Vagina (tissue), 2 donors: ENCODE results near the gene MICALL1. TPM values are rescaled to one million over a fixed set of nuclear protein-coding genes. Genes with fewer than 3 reads are reported as not detected.

ENCODE experiments used
- DNase-seq, 2 donors: peaks; one replicate each; pipeline ENCODE4 v3.0.0-alpha.2; 2017; ENCODE audit errors: extremely low spot score in 2 of 2
- H3K27ac ChIP-seq: fragments of 200-600 bp; sonication (generic); one replicate; pipeline ENCODE4 v1.5.1; 2019
- H3K27me3 ChIP-seq: fragments of 200-600 bp; sonication (generic); one replicate; pipeline ENCODE4 v1.5.1; 2019
- H3K36me3 ChIP-seq, 2 donors: fragments of 200-600 bp; sonication (generic); one replicate each; pipeline ENCODE4 v1.5.1; 2017 to 2019
- H3K4me1 ChIP-seq: fragments of 200-600 bp; sonication (generic); one replicate; pipeline ENCODE4 v1.5.1; 2019
- H3K4me3 ChIP-seq, 2 donors: fragments of 200-600 bp; sonication (generic); 1 replicate in 1 of 2; 2 replicates in 1 of 2; pipeline ENCODE4 v1.5.1; 2016 to 2019
- H3K9me3 ChIP-seq: fragments of 200-600 bp; sonication (generic); one replicate; pipeline ENCODE4 v1.5.1; 2019
- POLR2A ChIP-seq, 2 donors: fragments of 450-650 bp; IDR thresholded peaks; one replicate each; pipeline ENCODE4 v1.6.1; 2017; ENCODE audit warnings: antibody characterized with exemption in 2 of 2, mild to moderate bottlenecking in 2 of 2, moderate library complexity in 2 of 2
- POLR2AphosphoS5 ChIP-seq, 2 donors: sonication (generic); formaldehyde crosslinking; IDR thresholded peaks; one replicate each; pipeline ENCODE4 v1.9.0; 2017; ENCODE audit warnings: antibody characterized with exemption in 2 of 2, mild to moderate bottlenecking in 2 of 2, low read depth in 1 of 2; ENCODE audit not compliant: insufficient read depth in 1 of 2
- intact Hi-C: fragments of 100-400 bp; cut with DNase I; formaldehyde crosslinking; loops from one replicate; pipeline ENCODE4 v1.15.1; 2023
- microRNA-seq: library from miRNA; unstranded; fragments of <30 nt; microRNA quantifications from one replicate; pipeline ENCODE4, GENCODE V29; 2017; ENCODE audit warnings: borderline number of aligned reads, borderline replicate concordance
- total RNA-seq: library from RNA; depleted of rRNA; stranded (reverse); fragments of >200 nt; gene quantifications from one replicate; pipeline ENCODE4 v1.2.3, GENCODE V29; 2016
- TF ChIP-seq, protein P1 (sequence below), 3 experiments: fragments of 450-650 bp in 2 of 3; fragments of 200-600 bp in 1 of 3; sonication (generic) in 1 of 3; IDR thresholded peaks; one replicate each; pipeline ENCODE4 v1.5.1; 2017 to 2019; ENCODE audit warnings: antibody characterized with exemption in 3 of 3, mild to moderate bottlenecking in 2 of 3, moderate library complexity in 2 of 3

Gene MICALL1
- total RNA-seq, 1 donor from 2014 or later = 112 TPM

- H3K27me3 ChIP-seq = no peaks in the 10 kb centered on the region
- no peaks in the 10 kb centered on the region for H3K4me1 ChIP-seq
- no peak for DNase-seq
- no peak for TF ChIP-seq POLR2AphosphoS5 (IDR thresholded peaks at IDR 0.05; ENCODE audit: insufficient read depth in 1 of 2, low read depth in 1 of 2)
- no peak for TF ChIP-seq POLR2A (IDR thresholded peaks at IDR 0.05)
- TF ChIP-seq, protein P1, sequence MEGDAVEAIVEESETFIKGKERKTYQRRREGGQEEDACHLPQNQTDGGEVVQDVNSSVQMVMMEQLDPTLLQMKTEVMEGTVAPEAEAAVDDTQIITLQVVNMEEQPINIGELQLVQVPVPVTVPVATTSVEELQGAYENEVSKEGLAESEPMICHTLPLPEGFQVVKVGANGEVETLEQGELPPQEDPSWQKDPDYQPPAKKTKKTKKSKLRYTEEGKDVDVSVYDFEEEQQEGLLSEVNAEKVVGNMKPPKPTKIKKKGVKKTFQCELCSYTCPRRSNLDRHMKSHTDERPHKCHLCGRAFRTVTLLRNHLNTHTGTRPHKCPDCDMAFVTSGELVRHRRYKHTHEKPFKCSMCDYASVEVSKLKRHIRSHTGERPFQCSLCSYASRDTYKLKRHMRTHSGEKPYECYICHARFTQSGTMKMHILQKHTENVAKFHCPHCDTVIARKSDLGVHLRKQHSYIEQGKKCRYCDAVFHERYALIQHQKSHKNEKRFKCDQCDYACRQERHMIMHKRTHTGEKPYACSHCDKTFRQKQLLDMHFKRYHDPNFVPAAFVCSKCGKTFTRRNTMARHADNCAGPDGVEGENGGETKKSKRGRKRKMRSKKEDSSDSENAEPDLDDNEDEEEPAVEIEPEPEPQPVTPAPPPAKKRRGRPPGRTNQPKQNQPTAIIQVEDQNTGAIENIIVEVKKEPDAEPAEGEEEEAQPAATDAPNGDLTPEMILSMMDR (IDR thresholded peaks at IDR 0.05) = no peak
- H3K4me3 ChIP-seq = no peak overlapping the region
- no peak overlapping the region for H3K27ac ChIP-seq
- no peaks in the 10 kb centered on the region for H3K36me3 ChIP-seq
- intact Hi-C loops = no loop called here
- no peaks in the 10 kb centered on the region for H3K9me3 ChIP-seq
Measured at GRCh38 chr22:37990301-37990700, 84.2 kb downstream of the MICALL1 start.

DNA sequence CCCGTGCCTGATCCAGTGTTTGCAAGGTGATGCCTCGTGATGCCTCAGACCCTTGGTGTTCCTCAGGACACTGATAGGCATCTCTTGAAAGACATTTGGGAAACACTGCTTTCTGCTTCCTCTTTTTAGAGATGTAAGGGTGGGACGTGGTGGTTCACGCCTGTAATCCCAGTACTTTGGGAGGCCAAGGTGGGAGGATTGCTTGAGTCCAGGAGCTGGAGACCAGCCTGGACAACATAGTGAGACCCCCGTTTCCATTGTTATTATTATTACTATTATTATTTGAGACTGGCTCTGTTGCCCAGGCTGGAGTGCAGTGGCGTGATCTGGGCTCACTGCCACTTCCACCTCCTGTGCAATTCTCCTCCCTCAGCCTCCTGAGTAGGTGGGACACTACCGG is 84.8 kb downstream of the MICALL1 start:
- intact Hi-C loops = no loop called here
- TF ChIP-seq, protein P1 (IDR thresholded peaks at IDR 0.05) = no peak
- no peak for TF ChIP-seq POLR2A (IDR thresholded peaks at IDR 0.05)
- TF ChIP-seq POLR2AphosphoS5 (IDR thresholded peaks at IDR 0.05; ENCODE audit: insufficient read depth in 1 of 2, low read depth in 1 of 2) = no peak

DNA sequence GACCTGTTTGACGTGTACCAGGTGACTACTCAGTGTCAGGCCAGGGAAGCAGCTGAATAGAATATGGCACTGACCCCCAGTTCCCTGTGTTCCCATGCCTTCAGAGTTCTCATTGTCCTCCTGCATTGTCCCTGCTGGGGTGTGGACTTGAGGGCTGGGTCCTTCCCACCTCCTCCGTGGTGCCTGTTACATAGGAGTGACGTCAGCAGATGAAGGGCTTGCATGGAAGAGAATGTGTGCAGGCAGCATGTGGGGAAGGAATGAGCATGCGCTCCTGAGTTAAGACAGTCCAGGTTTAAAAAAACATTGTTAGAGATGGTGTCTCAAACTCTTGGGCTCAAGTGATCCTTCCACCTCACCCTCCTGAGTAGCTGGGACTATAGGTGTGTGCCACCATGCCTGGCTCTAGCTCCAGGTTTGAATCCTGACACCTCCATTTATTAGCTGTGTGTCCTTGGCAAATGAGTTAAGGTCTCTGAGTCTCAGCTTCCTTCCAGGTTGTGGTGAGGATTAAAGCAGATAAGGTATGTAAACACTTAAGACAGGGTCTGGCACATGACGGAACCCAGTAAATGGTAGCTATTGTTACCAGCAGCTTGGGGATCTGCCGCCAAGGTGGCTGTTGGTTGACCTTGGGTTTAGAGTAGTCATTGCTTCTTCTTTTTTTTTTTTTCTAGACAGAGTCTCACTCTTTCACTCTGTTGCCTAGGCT is 85.8 kb downstream of the MICALL1 start:
- DNase-seq = no peak
- H3K27me3 ChIP-seq = no peaks in the 10 kb centered on the region
- no peaks in the 10 kb centered on the region for H3K9me3 ChIP-seq
- TF ChIP-seq, protein P1 (IDR thresholded peaks at IDR 0.05) = no peak
- TF ChIP-seq POLR2AphosphoS5 (IDR thresholded peaks at IDR 0.05; ENCODE audit: insufficient read depth in 1 of 2, low read depth in 1 of 2) (no peak), POLR2A (IDR thresholded peaks at IDR 0.05) (no peak)
- H3K4me1 ChIP-seq = peaks cover 10% of the 10 kb centered on the region
- intact Hi-C loops = no loop called here
- H3K36me3 ChIP-seq = no peaks in the 10 kb centered on the region
- no peak overlapping the region for H3K27ac ChIP-seq
- no peak overlapping the region for H3K4me3 ChIP-seq

More for the DNA sequence above, 84.8 kb downstream of the MICALL1 start:
- Histone ChIP-seq H3K27ac (no peak overlapping the region), H3K9me3 (no peaks in the 10 kb centered on the region), H3K27me3 (no peaks in the 10 kb centered on the region), H3K4me1 (peaks cover under 1% of the 10 kb centered on the region), H3K4me3 (no peak overlapping the region), H3K36me3 (no peaks in the 10 kb centered on the region)
- DNase-seq = no peak

Small RNA genes lying within 50 kb of the gene (microRNA-seq; reads per million reads assigned to microRNA genes)
- not detected for gene MIR4534
- gene MIR6820 = not detected

Other genes starting within 250 kb of the MICALL1 start
- gene PDXP, start 247.6 kb upstream of the MICALL1 start, total RNA-seq = 6.4 TPM
- 1,638 TPM for gene LGALS1, start 230.7 kb upstream of the MICALL1 start, total RNA-seq
- gene NOL12, start 220.0 kb upstream of the MICALL1 start, total RNA-seq = 28.2 TPM
- 108 TPM for gene TRIOBP, start 209.2 kb upstream of the MICALL1 start, total RNA-seq
- 7.6 TPM for gene GCAT, start 98.4 kb upstream of the MICALL1 start, total RNA-seq
- not detected for gene GALR3, start 82.9 kb upstream of the MICALL1 start, total RNA-seq
- 56.7 TPM for gene ANKRD54, start 62.0 kb upstream of the MICALL1 start, total RNA-seq
- 338 TPM for gene EIF3L, start 56.9 kb upstream of the MICALL1 start, total RNA-seq
- not detected for gene C22orf23, start 47.3 kb downstream of the MICALL1 start, total RNA-seq
- 57.9 TPM for gene POLR2F, start 47.4 kb downstream of the MICALL1 start, total RNA-seq
- 3.2 TPM for gene SOX10, start 78.3 kb downstream of the MICALL1 start, total RNA-seq
- 21.1 TPM for gene PICK1, start 151.1 kb downstream of the MICALL1 start, total RNA-seq
- 0.98 TPM for gene SLC16A8, start 177.9 kb downstream of the MICALL1 start, total RNA-seq
- gene BAIAP2L2, start 204.4 kb downstream of the MICALL1 start, total RNA-seq = not detected